GM20000 (cell line): ENCODE results near the gene SLC35D1.

Experiments
- DNase-seq: peaks from one replicate; pipeline ENCODE4 v3.0.0; 2012; ENCODE audit warnings: low spot score
- TF ChIP-seq, protein P1 (sequence below): IDR thresholded peaks from 2 replicates; pipeline ENCODE4 v1.5.1; 2012; ENCODE audit warnings: mild to moderate bottlenecking, control low read depth; ENCODE audit errors: extremely low read depth, missing control alignments

The SLC35D1 gene

DNA sequence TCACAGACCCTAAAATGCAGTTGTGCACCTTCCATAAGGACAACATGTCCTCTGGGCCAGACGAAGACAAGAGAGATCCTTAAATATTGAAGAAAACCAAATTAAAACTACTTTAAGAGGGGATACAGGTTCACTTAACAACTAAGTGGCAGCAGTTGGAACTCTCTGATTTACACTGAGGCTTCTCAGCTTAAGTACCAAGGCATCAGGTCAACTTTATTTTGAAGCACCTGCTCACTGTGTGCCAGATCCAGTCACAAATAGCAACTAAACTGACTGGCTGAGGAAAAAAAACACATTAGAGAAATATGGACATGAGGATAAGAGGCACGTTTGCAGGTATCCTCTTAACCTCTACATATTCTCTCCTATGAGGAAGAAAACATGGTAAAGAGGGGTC lies 33.2 kb downstream of the SLC35D1 start:
- DNase-seq, result no peak
- TF ChIP-seq, protein P1, sequence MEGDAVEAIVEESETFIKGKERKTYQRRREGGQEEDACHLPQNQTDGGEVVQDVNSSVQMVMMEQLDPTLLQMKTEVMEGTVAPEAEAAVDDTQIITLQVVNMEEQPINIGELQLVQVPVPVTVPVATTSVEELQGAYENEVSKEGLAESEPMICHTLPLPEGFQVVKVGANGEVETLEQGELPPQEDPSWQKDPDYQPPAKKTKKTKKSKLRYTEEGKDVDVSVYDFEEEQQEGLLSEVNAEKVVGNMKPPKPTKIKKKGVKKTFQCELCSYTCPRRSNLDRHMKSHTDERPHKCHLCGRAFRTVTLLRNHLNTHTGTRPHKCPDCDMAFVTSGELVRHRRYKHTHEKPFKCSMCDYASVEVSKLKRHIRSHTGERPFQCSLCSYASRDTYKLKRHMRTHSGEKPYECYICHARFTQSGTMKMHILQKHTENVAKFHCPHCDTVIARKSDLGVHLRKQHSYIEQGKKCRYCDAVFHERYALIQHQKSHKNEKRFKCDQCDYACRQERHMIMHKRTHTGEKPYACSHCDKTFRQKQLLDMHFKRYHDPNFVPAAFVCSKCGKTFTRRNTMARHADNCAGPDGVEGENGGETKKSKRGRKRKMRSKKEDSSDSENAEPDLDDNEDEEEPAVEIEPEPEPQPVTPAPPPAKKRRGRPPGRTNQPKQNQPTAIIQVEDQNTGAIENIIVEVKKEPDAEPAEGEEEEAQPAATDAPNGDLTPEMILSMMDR, result no peak

DNA sequence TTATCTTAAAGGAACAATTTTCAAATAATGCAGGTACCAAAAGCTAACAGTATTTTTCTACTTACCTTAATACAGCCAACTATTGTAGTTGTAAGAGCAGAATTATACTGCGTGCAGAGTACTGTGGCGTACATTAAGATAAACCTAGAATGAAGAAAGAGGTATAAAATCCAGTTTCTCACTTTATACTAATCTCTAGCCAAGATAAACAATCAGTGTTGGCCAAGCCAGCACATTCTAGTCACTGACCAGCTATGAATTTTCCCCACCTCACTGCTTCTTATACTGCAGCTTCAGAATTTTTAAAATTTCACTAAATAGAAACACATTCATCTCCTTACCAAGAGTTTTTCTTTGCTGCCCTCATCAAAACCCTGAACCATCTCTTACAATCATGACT lies 33.6 kb downstream of the SLC35D1 start:
- no peak for DNase-seq
- TF ChIP-seq, protein P1, result no peak

DNA sequence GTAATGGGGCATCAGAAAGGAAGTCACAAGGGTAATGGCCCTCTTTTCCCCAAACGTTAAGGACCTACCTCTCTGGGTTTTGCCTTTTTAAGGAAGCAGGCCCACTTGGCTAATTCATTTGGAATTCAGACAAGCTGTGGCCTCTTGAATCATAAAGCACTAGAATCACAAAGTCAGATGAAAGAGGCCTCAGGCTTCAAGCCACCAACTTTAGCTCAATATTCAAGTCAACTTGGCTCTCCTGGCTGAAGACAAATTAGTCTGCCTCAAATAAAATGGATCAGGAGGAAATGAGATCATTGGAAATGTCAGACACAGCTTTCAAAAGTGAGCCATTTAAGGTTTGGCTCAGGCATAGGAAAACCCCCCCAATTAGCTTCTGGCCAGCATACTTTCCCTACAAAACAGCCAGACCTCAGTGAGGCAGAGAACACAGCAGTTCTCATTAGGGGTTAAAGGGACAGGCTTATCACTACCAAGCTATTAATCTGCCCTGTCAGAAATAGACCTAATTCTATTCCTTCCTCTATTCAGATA lies 34.3 kb downstream of the SLC35D1 start:
- TF ChIP-seq, protein P1, result no peak
- DNase-seq, result no peak

DNA sequence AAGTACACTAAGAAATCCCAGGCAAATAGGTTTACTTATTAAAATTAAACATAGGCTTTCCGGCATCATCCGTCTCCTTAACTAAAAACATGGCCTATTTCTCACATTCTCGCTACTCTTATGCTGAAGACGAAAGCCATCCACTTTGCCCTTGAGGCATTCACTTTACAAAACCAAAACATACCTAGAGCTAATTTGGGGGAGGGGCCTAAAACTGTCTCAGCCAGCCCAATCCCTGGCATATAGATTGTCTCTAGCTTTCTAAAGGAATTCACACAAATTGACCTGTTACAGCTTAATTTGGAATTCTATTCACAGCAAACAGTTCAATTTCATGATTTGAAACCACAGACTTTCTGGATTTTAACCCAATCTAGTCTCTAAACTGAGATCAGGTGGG lies 34.8 kb downstream of the SLC35D1 start:
- DNase-seq, result no peak
- TF ChIP-seq, protein P1, result no peak

DNA sequence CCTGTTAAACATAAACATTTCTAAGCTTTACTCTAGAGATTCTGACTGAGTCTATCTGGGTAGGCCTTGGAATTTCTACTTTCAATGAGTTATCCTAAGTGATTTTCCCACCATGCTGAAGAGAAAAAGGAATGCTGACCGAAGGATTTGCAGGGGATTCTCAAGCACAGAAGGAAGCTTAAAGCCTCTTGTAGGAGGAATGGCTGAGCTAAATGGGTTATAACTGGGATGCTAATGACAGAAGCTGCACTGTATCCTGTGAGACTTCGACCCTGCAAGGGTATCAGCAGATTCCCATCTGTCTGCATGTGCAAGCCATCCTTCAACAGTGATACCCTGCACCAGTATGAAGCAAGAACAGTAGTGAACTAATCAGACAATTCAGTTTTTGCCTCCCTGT lies 35.4 kb downstream of the SLC35D1 start:
- DNase-seq, result no peak
- TF ChIP-seq, protein P1, result no peak

DNA sequence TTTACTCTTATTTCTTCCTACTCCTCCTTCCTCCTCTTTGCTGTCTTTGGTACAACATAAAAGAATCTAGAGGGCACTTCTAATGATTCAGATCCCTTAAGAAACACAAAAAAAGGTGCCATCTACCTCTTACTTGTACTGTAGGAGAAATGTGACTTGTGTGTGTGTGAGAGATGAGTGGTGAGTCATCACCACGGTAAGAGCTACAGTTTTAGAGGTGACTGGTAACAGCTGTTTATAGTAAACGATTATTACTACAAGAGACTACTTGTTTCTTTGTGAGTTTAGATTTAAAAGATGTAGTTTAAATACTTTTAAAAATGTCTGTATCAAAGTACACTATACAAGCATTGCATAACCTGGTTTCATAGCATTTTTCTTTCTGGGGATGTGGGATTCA lies 40.4 kb downstream of the SLC35D1 start:
- TF ChIP-seq, protein P1, result no peak
- DNase-seq, result no peak

DNA sequence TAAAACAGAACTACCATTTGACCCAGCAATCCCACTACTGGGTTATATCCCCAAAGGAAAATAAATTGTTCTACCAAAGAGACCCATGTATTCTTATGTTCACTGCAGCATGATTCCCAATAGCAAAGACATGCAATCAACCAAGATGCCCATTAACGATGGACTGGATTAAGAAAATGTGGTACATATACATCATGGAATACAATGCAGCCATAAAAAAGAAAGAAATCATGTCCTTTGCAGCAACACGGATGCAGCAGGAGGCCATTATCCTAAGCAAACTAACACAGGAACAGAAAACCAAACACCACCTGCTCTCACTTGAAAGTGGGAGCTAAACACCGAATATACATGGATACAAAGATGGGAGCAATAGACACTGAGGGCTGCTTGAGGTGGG lies 44.2 kb downstream of the SLC35D1 start:
- TF ChIP-seq, protein P1, result no peak
- no peak for DNase-seq

DNA sequence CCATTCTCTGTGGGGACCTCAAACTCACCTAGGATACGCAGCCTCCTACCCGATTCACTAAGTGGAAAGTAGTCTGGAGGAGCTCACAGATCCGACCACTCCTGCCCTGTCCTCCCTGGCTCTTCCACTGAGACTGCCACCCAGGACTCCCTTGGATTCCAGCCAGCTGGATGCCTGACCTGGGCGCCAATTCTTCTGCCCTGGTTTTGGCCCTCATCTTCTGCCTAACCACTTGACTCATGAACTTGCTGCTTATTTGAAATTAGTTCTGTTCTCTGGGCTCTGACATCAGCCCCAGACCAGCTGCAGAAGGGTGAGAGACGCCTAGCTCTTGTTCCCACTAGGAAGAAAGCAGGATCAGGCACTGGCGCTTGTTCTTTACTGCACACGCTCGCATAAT lies 48.9 kb downstream of the SLC35D1 start:
- no peak for DNase-seq
- TF ChIP-seq, protein P1, result no peak
